T-cell (primary cell): ENCODE measurements around the gene OPHN1. TPM values are rescaled to one million over a fixed set of nuclear protein-coding genes. Genes with fewer than 3 reads are reported as not detected.
"Not testable (repeated sequence)": the region's sequence is repeated elsewhere in the genome, so short reads cannot be mapped to it uniquely, and the experiment has no call there.

Source experiments
- ATAC-seq, 4 experiments: fragments of 200-7000 bp in 3 of 4; fragments of 150-1000 bp in 1 of 4; cut with Tn5 transposase; replicated peaks in 1 of 4; 1 replicate in 3 of 4; 2 replicates in 1 of 4; pipeline ENCODE4 v1.10.0; 2021; ENCODE audit warnings: moderate library complexity in 3 of 4, mild to moderate bottlenecking in 2 of 4, moderate number of reproducible peaks in 1 of 4
- CTCF ChIA-PET, 2 donors: fragments of 300-600 bp; sonication (Branson Sonifier 250); formaldehyde crosslinking; loops; one replicate each; lab custom pipeline; 2022; ENCODE audit warnings: antibody characterized with exemption in 2 of 2; lab: Charles Lee
- POLR2A ChIA-PET, 2 donors: fragments of 300-600 bp; sonication (Branson Sonifier 250); formaldehyde crosslinking; loops; one replicate each; lab custom pipeline; 2022; ENCODE audit warnings: antibody characterized with exemption in 2 of 2; lab: Charles Lee
- DNase-seq, 35 experiments: peaks; one replicate each; pipeline versions ENCODE4 v3.0.0 to v3.0.0-alpha.2; 2013 to 2023
- H3K27ac ChIP-seq: one replicate; pipeline ENCODE4 v1.5.1; 2013; ENCODE audit warnings: low read length
- H3K27me3 ChIP-seq, 2 experiments: replicated peaks in 1 of 2; 1 replicate in 1 of 2; 2 replicates in 1 of 2; pipeline versions ENCODE4 v1.6.1 to v1.7.0; 2013; ENCODE audit warnings: low read length in 1 of 2, mixed read lengths in 1 of 2; ENCODE audit not compliant: control insufficient read depth in 2 of 2, insufficient read depth in 2 of 2; ENCODE audit errors: extremely low read depth in 1 of 2
- H3K36me3 ChIP-seq, 2 donors: 1 replicate in 1 of 2; 2 replicates in 1 of 2; pipeline versions ENCODE4 v1.6.1 to v1.7.0; 2013; ENCODE audit warnings: low read length in 1 of 2; ENCODE audit not compliant: control insufficient read depth in 2 of 2, insufficient read depth in 1 of 2; ENCODE audit errors: extremely low read depth in 1 of 2
- H3K4me1 ChIP-seq, 2 experiments: 1 replicate in 1 of 2; 2 replicates in 1 of 2; pipeline versions ENCODE4 v1.6.1 to v1.7.0; 2013; ENCODE audit warnings: low read length in 2 of 2, mixed read lengths in 1 of 2; ENCODE audit not compliant: insufficient read depth in 2 of 2, control insufficient read depth in 1 of 2; ENCODE audit errors: extremely low read depth in 1 of 2
- H3K4me3 ChIP-seq, 2 donors: 1 replicate in 1 of 2; 2 replicates in 1 of 2; pipeline versions ENCODE4 v1.5.1 to v1.7.0; 2013; ENCODE audit warnings: mild to moderate bottlenecking in 2 of 2, low read length in 1 of 2, moderate library complexity in 1 of 2; ENCODE audit not compliant: control insufficient read depth in 1 of 2; ENCODE audit errors: extremely low read depth in 1 of 2
- H3K9me3 ChIP-seq: 2 replicates; pipeline ENCODE4 v1.7.0; 2013
- H3K27ac Mint-ChIP-seq, 2 donors: one replicate each; pipeline ENCODE4 v1.8.0; 2020 to 2021; ENCODE audit warnings: mild to moderate bottlenecking in 2 of 2, mixed read lengths in 2 of 2
- H3K27me3 Mint-ChIP-seq, 2 donors: one replicate each; pipeline ENCODE4 v1.8.0; 2021 to 2022; ENCODE audit warnings: mixed read lengths in 2 of 2
- H3K36me3 Mint-ChIP-seq: one replicate; pipeline ENCODE4 v1.8.0; 2021; ENCODE audit warnings: mixed read lengths
- H3K4me1 Mint-ChIP-seq, 3 donors: one replicate each; pipeline ENCODE4 v1.8.0; 2020 to 2022; ENCODE audit warnings: mixed read lengths in 3 of 3, mild to moderate bottlenecking in 1 of 3
- H3K4me3 Mint-ChIP-seq, 3 donors: one replicate each; pipeline ENCODE4 v1.8.0; 2020 to 2022; ENCODE audit warnings: mild to moderate bottlenecking in 3 of 3, mixed read lengths in 3 of 3, moderate library complexity in 3 of 3
- H3K9me3 Mint-ChIP-seq, 3 donors: one replicate each; pipeline ENCODE4 v1.8.0; 2020 to 2022; ENCODE audit warnings: mixed read lengths in 3 of 3
- WGBS: methylation state at CpG from one replicate; pipeline ENCODE4 v1.1.5; 2013; ENCODE audit warnings: missing lambda C conversion rate; ENCODE audit not compliant: insufficient coverage; 5-methylcytosine and 5-hydroxymethylcytosine counted together
- total RNA-seq, 35 experiments: library from RNA in 6 of 35; stranded (reverse) in 6 of 35; fragments of 120-200 nt in 1 of 35; gene quantifications; one replicate each; pipeline versions ENCODE4 v1.2.1 to v1.2.4 and lab custom pipeline; 2013 to 2026

The OPHN1 gene
- total RNA-seq, 5 donors from 2014 or later (not counting 1 experiment from before 2014, with no cell fraction given) = 0.07 to 0.25 (median 0.15) TPM

GRCh38 chrX:68287419-68287818 is 145.9 kb downstream of the OPHN1 start:
- no peak for ATAC-seq

GRCh38 chrX:68286980-68287379 is 146.3 kb downstream of the OPHN1 start:
- Mint-ChIP-seq H3K27ac (no peak overlapping the region), H3K4me3 (no peak overlapping the region), H3K36me3 (no peaks in the 10 kb centered on the region), H3K4me1 (no peaks in the 10 kb centered on the region), H3K27me3 (peaks cover 0 to 41% of the 10 kb centered on the region in 2 donors), H3K9me3 (no peaks in the 10 kb centered on the region)
- no peaks in the 10 kb centered on the region for H3K36me3 ChIP-seq
- H3K4me3 ChIP-seq = no peak overlapping the region
- H3K4me1 ChIP-seq = no peaks in the 10 kb centered on the region
- no peak for ATAC-seq
- DNase-seq = no peak
- H3K27ac ChIP-seq = no peak overlapping the region
- ChIA-PET CTCF (no interaction called here), POLR2A (no interaction called here)
- H3K27me3 ChIP-seq = no peaks in the 10 kb centered on the region
- no peaks in the 10 kb centered on the region for H3K9me3 ChIP-seq

More at GRCh38 chrX:68287419-68287818, 145.9 kb downstream of the OPHN1 start:
- no peak for DNase-seq
- Mint-ChIP-seq H3K36me3 (no peaks in the 10 kb centered on the region), H3K27ac (no peak overlapping the region), H3K9me3 (no peaks in the 10 kb centered on the region), H3K4me3 (no peak overlapping the region), H3K4me1 (no peaks in the 10 kb centered on the region), H3K27me3 (peaks cover 0 to 41% of the 10 kb centered on the region in 2 donors)
- Histone ChIP-seq H3K27me3 (no peaks in the 10 kb centered on the region), H3K36me3 (no peaks in the 10 kb centered on the region), H3K4me3 (no peak overlapping the region), H3K9me3 (no peaks in the 10 kb centered on the region), H3K4me1 (no peaks in the 10 kb centered on the region), H3K27ac (no peak overlapping the region)
- no CpG with 5 or more reads among the region's 3 CpGs for WGBS
- CTCF ChIA-PET = no interaction called here
- POLR2A ChIA-PET = no interaction called here

GRCh38 chrX:68286076-68286475 is 147.2 kb downstream of the OPHN1 start:
- Mint-ChIP-seq H3K4me3 (no peak overlapping the region), H3K4me1 (no peaks in the 10 kb centered on the region), H3K27ac (no peak overlapping the region), H3K36me3 (no peaks in the 10 kb centered on the region), H3K27me3 (peaks cover 0 to 41% of the 10 kb centered on the region in 2 donors), H3K9me3 (no peaks in the 10 kb centered on the region)
- POLR2A ChIA-PET = no interaction called here
- no peak overlapping the region for H3K27ac ChIP-seq
- no peaks in the 10 kb centered on the region for H3K9me3 ChIP-seq
- H3K36me3 ChIP-seq = no peaks in the 10 kb centered on the region
- no peak for ATAC-seq
- no peak for DNase-seq
- no peak overlapping the region for H3K4me3 ChIP-seq
- CTCF ChIA-PET = no interaction called here
- H3K27me3 ChIP-seq = no peaks in the 10 kb centered on the region
- H3K4me1 ChIP-seq = no peaks in the 10 kb centered on the region

- no peaks in the 10 kb centered on the region for H3K36me3 ChIP-seq
- Mint-ChIP-seq H3K4me3 (no peak overlapping the region), H3K36me3 (no peaks in the 10 kb centered on the region), H3K27ac (no peak overlapping the region), H3K4me1 (no peaks in the 10 kb centered on the region), H3K9me3 (no peaks in the 10 kb centered on the region), H3K27me3 (peaks cover 0 to 47% of the 10 kb centered on the region in 2 donors)
- no peaks in the 10 kb centered on the region for H3K27me3 ChIP-seq
- H3K4me1 ChIP-seq = no peaks in the 10 kb centered on the region
- no peak overlapping the region for H3K27ac ChIP-seq
- WGBS = no CpG with 5 or more reads among the region's 2 CpGs
- no peak overlapping the region for H3K4me3 ChIP-seq
- ChIA-PET CTCF (no interaction called here), POLR2A (no interaction called here)
- DNase-seq (no peak), ATAC-seq (no peak)
- no peaks in the 10 kb centered on the region for H3K9me3 ChIP-seq
Observed at GRCh38 chrX:68284281-68284904, 148.9 kb downstream of the OPHN1 start.

- no peaks in the 10 kb centered on the region for H3K4me1 Mint-ChIP-seq
- ChIA-PET CTCF (interaction anchor here in 1 of 2 donors (0.6 kb wide), 1 partner anchor 154 kb away, joined by 3 read pairs; no protein-coding TSS in a partner anchor), POLR2A (no interaction called here)
- Histone ChIP-seq H3K4me1 (no peaks in the 10 kb centered on the region), H3K27ac (no peak overlapping the region), H3K4me3 (no peak overlapping the region), H3K27me3 (no peaks in the 10 kb centered on the region), H3K9me3 (no peaks in the 10 kb centered on the region), H3K36me3 (no peaks in the 10 kb centered on the region)
- H3K27me3 Mint-ChIP-seq = peaks cover 0 to 22% of the 10 kb centered on the region in 2 donors
- ATAC-seq (no peak), DNase-seq (no peak)
- no peaks in the 10 kb centered on the region for H3K36me3 Mint-ChIP-seq
- no peak overlapping the region for H3K27ac Mint-ChIP-seq
- H3K4me3 Mint-ChIP-seq = no peak overlapping the region
- no peaks in the 10 kb centered on the region for H3K9me3 Mint-ChIP-seq
- WGBS = no CpG with 5 or more reads among the region's 1 CpG
Observed at GRCh38 chrX:68273887-68274286, 159.4 kb downstream of the OPHN1 start.

GRCh38 chrX:68264793-68265192 is 168.5 kb downstream of the OPHN1 start:
- H3K4me1 ChIP-seq, POLR2A ChIA-PET, ATAC-seq, CTCF ChIA-PET, H3K27me3 ChIP-seq, H3K4me3 Mint-ChIP-seq, H3K36me3 Mint-ChIP-seq, H3K9me3 ChIP-seq, H3K4me3 ChIP-seq, H3K4me1 Mint-ChIP-seq, DNase-seq, H3K9me3 Mint-ChIP-seq, H3K27ac ChIP-seq, H3K36me3 ChIP-seq, H3K27ac Mint-ChIP-seq: not testable (repeated sequence)
- peaks cover 3 to 25% of the 10 kb centered on the region in 2 donors for H3K27me3 Mint-ChIP-seq
- WGBS = no CpG with 5 or more reads among the region's 9 CpGs
